Upper lobe of right lung (tissue), 1 donor: ENCODE results near the gene MIA2. TPM values are rescaled to one million over a fixed set of nuclear protein-coding genes. Genes with fewer than 3 reads are reported as not detected.
"Not testable (repeated sequence)": the region's sequence is repeated elsewhere in the genome, so short reads cannot be mapped to it uniquely, and the experiment has no call there.

Experiments used
- ATAC-seq: fragments of 200-7000 bp; cut with Tn5 transposase; one replicate; pipeline ENCODE4 v1.9.1; 2020; ENCODE audit warnings: mild to moderate bottlenecking, moderate library complexity
- DNase-seq: peaks from one replicate; pipeline ENCODE4 v3.0.0-alpha.2; 2020
- H3K27ac ChIP-seq: fragments of 200-600 bp; one replicate; pipeline ENCODE4 v1.8.0; 2022
- H3K27me3 ChIP-seq: fragments of 200-600 bp; one replicate; pipeline ENCODE4 v1.8.0; 2022; ENCODE audit warnings: mild to moderate bottlenecking
- H3K36me3 ChIP-seq: fragments of 200-600 bp; one replicate; pipeline ENCODE4 v1.8.0; 2022
- H3K4me1 ChIP-seq: fragments of 200-600 bp; one replicate; pipeline ENCODE4 v1.8.0; 2022
- H3K4me3 ChIP-seq: fragments of 200-600 bp; one replicate; pipeline ENCODE4 v1.8.0; 2022; ENCODE audit warnings: mild to moderate bottlenecking
- H3K9me3 ChIP-seq: fragments of 200-600 bp; one replicate; pipeline ENCODE4 v1.8.0; 2022
- intact Hi-C: fragments of 100-400 bp; cut with DNase I; formaldehyde crosslinking; loops from one replicate; pipeline ENCODE4 v1.11.0; 2022
- total RNA-seq: library from RNA; stranded (reverse); fragmentation: NEBNext Ultra II Directional; extraction: Animal tissue kit (Norgen Biotek cat#: 25700); gene quantifications from one replicate; pipeline ENCODE4 v1.2.1, GENCODE V29; 2021
- TF ChIP-seq, protein P1 (sequence below): fragments of 200-600 bp; IDR thresholded peaks from one replicate; pipeline ENCODE4 v1.8.0; 2022; ENCODE audit warnings: antibody characterized with exemption
- donor health status: DM: no; HTN: yes; CAD: no; lungs with severe emphysema.

Gene MIA2
- total RNA-seq, 1 donor from 2014 or later: 33.8 TPM

DNA sequence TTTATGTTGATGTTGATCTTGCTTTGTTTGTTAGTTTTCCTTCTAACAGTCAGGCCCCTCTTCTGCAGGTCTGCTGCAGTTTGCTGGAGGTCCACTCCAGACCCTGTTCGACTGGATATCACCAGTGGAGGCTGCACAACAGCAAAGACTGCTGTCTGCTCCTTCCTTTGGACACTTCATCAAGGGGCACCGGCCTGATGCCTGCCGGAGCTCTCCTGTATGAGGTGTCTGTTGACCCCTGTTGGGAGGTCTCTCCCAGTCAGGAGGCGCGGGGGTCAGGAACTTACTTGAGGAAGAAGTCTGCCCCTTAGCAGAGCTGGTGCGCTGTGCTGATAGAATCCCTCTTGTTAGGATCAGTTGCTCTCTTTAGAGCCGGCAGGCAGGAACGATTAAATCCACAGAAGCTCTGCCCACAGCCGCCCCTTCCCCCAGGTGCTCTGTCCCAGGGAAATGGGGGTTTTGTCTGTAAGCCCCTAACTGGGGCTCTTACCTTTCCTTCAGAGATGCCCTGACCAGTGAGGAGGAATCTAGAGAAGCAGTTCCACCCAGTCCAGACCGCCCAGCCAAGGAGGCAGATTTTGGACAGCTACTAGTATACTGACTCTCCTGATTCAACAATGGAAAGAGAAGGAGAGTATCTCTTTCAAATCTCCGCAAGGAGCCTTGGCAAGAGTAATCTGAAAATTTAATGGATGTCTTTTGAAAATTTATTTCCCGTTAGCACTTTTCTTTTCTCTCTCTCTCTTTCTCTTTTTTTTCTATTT lies 25.2 kb downstream of the MIA2 start:
- H3K27me3 ChIP-seq: no peaks in the 10 kb centered on the region
- ATAC-seq: no peak
- H3K9me3 ChIP-seq: no peaks in the 10 kb centered on the region
- no peaks in the 10 kb centered on the region for H3K4me1 ChIP-seq
- H3K4me3 ChIP-seq: no peak overlapping the region
- intact Hi-C loops: no loop called here
- TF ChIP-seq, protein P1, sequence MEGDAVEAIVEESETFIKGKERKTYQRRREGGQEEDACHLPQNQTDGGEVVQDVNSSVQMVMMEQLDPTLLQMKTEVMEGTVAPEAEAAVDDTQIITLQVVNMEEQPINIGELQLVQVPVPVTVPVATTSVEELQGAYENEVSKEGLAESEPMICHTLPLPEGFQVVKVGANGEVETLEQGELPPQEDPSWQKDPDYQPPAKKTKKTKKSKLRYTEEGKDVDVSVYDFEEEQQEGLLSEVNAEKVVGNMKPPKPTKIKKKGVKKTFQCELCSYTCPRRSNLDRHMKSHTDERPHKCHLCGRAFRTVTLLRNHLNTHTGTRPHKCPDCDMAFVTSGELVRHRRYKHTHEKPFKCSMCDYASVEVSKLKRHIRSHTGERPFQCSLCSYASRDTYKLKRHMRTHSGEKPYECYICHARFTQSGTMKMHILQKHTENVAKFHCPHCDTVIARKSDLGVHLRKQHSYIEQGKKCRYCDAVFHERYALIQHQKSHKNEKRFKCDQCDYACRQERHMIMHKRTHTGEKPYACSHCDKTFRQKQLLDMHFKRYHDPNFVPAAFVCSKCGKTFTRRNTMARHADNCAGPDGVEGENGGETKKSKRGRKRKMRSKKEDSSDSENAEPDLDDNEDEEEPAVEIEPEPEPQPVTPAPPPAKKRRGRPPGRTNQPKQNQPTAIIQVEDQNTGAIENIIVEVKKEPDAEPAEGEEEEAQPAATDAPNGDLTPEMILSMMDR: no peak
- no peaks in the 10 kb centered on the region for H3K36me3 ChIP-seq
- no peak overlapping the region for H3K27ac ChIP-seq
- DNase-seq: no peak

DNA sequence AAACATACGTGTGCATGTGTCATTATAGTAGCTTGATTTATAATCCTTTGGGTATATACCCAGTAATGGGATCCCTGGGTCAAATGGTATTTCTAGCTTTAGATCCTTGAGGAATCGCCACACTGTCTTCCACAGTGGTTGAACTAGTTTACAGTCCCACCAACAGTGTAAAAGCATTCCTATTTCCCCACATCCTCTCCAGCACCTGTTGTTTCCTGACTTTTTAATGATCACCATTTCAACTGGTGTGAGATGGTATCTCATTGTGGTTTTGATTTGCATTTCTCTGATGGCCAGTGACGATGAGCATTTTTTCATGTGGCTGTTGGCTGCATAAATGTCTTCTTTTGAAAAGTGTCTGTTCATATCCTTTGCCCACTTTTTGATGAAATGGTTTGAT lies 26.4 kb downstream of the MIA2 start:
- H3K27me3 ChIP-seq, H3K27ac ChIP-seq, intact Hi-C loops, ATAC-seq, H3K4me3 ChIP-seq, H3K4me1 ChIP-seq, DNase-seq, H3K36me3 ChIP-seq, H3K9me3 ChIP-seq: not testable (repeated sequence)

DNA sequence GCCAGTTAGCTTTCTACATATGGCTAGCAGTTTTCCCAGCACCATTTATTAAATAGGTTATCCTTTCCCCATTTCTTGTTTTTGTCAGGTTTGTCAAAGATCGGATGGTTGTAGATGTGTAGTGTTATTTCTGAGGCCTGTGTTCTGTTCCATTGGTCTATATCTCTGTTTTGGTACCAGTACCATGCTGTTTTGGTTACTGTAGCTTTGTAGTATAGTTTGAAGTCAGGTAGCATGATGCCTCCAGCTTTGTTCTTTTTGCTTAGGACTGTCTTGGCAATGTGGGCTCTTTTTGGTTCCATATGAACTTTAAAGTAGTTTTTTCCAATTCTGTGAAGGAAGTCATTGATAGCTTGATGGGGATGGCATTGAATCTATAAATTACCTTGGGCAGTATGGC lies 28.5 kb downstream of the MIA2 start:
- H3K27ac ChIP-seq, H3K9me3 ChIP-seq, intact Hi-C loops, H3K4me1 ChIP-seq, H3K36me3 ChIP-seq, ATAC-seq, H3K27me3 ChIP-seq, DNase-seq, H3K4me3 ChIP-seq: not testable (repeated sequence)

DNA sequence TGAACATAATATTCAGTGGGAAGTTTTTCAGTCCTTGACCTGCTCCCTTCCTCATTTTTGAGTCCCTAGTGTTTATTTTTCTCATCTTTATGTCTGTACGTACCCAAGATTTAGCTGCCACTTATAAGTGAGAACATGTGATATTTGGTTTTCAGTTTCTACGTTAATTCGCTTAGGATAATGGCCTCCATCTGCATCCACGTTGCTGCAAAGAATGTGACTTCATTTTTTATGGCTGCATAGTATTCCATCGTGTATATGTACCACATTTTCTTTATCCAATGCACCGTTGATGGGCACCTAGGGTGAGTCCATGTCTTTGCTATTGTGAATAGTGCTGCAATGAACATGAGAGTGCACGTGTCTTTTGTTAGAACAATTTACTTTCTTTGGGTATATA lies 30.3 kb downstream of the MIA2 start:
- DNase-seq: no peak
- no peak for ATAC-seq
- H3K9me3 ChIP-seq: no peaks in the 10 kb centered on the region
- H3K36me3 ChIP-seq: no peaks in the 10 kb centered on the region
- no peak overlapping the region for H3K27ac ChIP-seq
- intact Hi-C loops: no loop called here
- peaks cover 18% of the 10 kb centered on the region for H3K4me1 ChIP-seq
- TF ChIP-seq, protein P1: no peak
- H3K4me3 ChIP-seq: no peak overlapping the region
- no peaks in the 10 kb centered on the region for H3K27me3 ChIP-seq

DNA sequence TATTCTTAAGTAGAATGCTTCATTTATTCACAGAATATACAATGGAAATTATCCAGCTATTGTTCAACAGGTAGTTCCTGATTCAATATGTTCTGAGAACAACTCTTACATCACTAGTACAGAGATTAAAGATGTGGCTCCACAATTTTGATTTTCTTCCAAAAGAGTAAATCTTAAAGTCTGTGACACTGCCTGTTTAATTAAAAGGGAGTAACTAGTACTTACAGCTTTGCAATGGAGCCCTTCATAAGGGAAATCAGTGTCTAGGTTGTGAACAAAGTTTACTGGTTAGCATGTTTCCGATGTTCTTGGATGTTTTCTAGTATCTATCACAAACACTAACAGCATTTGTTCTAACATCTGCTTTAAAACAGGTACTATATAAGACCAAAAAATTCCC lies 30.8 kb downstream of the MIA2 start:
- Histone ChIP-seq H3K27ac (no peak overlapping the region), H3K9me3 (no peaks in the 10 kb centered on the region), H3K4me3 (no peak overlapping the region), H3K36me3 (no peaks in the 10 kb centered on the region), H3K27me3 (no peaks in the 10 kb centered on the region), H3K4me1 (peaks cover 21% of the 10 kb centered on the region)
- no peak for DNase-seq
- intact Hi-C loops: no loop called here
- ATAC-seq: no peak
- TF ChIP-seq, protein P1: no peak

DNA sequence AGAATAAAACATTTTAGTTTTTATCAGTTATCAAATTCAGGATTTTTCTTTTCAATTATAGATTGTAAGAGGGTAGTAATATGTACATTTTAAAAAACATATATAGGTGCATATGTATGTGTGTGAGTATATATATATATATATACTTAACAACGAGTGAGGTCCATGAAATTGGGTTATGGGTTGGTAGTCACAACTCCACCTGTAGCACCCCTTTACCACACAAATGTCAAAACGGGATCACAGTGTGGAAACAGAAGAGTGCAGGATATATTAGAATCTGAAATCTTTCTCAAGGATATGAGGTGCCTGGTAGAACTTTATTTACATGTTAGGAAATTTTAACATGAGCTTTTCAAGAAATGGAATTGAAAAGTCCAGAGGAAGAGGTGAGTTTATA lies 31.3 kb downstream of the MIA2 start:
- H3K27ac ChIP-seq: peak overlapping the region; percentile 100
- TF ChIP-seq, protein P1: no peak
- DNase-seq: no peak

More for the DNA sequence above, 31.3 kb downstream of the MIA2 start:
- ATAC-seq: no peak
- no peaks in the 10 kb centered on the region for H3K27me3 ChIP-seq
- H3K4me1 ChIP-seq: peaks cover 21% of the 10 kb centered on the region
- intact Hi-C loops: no loop called here
- no peaks in the 10 kb centered on the region for H3K36me3 ChIP-seq
- H3K4me3 ChIP-seq: peak overlapping the region; percentile 95
- no peaks in the 10 kb centered on the region for H3K9me3 ChIP-seq
